Measurements from ENCODE around the gene DCP1B. TPM values are rescaled to one million over a fixed set of nuclear protein-coding genes. Genes with fewer than 3 reads are reported as not detected.

The DCP1B gene
- total RNA-seq, 2 experiments from 2014 or later, result 17.8 to 18.6 TPM

DNA sequence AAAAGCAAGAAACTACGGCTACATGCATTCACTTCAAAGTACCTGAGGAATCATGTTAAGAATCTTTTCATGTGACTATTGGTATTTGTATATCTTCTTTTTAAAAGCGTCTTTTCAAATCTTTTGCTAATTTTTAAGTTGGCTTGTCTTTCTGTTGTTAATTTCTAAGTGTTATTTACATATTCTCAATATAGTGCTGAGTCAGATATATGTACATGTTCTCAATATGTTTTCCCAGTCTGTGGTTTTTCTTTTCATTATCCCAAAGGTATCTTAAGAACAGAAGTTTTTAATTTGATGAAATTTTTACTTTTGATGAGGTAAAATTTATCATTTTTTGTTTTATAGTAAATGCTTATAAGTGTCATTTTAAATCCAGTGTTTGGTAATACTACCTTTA is 24.0 kb downstream of the DCP1B start:
- Mint-ChIP-seq H3K36me3 (ENCODE audit: low read depth) (peaks cover 16% of the 10 kb centered on the region), H3K9me3 (peaks cover 9% of the 10 kb centered on the region), H3K27me3 (no peaks in the 10 kb centered on the region), H3K4me1 (peaks cover 4% of the 10 kb centered on the region), H3K4me3 (no peak overlapping the region), H3K27ac (no peak overlapping the region)
- CTCF ChIA-PET, result no interaction called here
- POLR2A ChIA-PET, result interaction anchor here (0.7 kb wide), 1 partner anchor 185 kb away, joined by 3 read pairs; no protein-coding TSS in a partner anchor
- DNase-seq, result no peak

DNA sequence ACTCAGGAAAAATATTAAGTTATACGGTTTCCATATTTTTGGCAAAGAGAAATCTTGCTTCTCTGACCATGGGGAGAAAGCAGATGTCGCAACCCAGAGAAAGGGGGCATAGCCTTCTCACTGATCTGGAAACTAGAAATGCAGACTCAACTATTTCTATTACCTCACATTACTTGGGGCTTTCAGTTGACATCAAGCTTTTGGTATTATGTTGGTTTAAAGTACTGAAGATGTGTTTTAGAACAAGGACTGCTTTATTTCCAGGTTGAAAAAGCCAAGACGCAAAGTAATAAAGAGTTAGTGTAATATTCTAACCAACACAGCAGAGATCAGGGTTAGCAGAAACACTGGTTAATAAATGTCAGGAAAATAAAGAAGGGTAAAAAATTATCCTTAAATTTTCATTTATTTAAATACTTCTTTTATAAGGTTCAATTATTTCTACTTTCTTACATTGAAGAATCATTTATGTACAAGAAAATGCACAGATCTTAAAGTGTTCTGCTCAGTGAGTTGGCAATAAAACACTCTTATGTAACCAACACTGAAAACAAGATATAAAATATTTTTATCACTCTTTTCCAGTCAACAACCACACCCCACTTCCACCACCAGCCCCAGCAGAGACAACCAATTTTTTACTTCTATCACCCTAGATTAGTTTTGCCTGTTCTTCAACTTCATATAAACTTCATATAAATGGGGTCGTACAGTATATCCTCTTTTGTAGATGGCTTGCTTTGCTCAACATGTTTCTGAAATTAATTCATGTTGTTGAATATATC is 26.0 kb downstream of the DCP1B start:
- DNase-seq, result no peak
- Mint-ChIP-seq H3K36me3 (ENCODE audit: low read depth) (peaks cover 3% of the 10 kb centered on the region), H3K27ac (no peak overlapping the region), H3K27me3 (no peaks in the 10 kb centered on the region), H3K4me1 (peaks cover 4% of the 10 kb centered on the region), H3K4me3 (no peak overlapping the region), H3K9me3 (no peaks in the 10 kb centered on the region)
- ChIA-PET CTCF (no interaction called here), POLR2A (no interaction called here)

DNA sequence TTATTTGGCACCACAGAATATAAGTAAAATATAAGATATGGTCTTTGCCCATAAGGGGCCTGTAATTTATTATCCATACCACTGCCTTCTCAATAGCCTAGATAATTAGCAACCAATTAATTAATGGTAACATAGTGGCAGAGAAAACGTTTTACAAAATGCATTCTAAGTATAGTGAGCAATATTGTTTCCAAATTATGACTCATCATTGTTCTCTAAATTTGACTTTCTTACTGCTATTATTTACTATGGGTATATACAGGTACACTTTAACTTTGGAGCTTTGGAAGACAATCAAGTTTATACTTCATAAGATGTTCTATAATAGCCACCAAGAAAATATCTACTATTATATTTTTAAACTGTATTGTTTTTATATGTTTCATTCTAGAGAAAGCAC is 26.7 kb downstream of the DCP1B start:
- Mint-ChIP-seq H3K4me1 (peaks cover 3% of the 10 kb centered on the region), H3K27ac (no peak overlapping the region), H3K9me3 (no peaks in the 10 kb centered on the region), H3K36me3 (ENCODE audit: low read depth) (no peaks in the 10 kb centered on the region), H3K4me3 (no peak overlapping the region), H3K27me3 (no peaks in the 10 kb centered on the region)
- ChIA-PET POLR2A (no interaction called here), CTCF (no interaction called here)
- no peak for DNase-seq

DNA sequence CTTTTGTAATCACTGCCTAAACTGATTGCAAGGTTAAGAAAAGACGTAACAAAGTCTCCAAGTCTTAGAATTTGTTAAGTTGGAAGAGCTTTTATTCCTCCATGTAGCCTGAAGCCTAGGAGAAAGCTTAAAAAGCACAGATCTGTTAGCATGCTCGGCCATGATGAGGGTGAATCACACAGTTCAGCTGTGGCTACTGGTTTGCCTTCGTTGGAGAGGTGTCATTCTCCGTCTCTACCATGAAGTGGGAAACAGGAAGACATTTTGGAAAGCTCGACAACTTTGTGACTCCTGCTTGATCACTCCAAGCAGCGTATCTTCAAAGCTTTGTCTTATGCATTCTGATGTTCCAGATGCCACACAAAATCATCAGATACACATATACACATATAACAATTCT is 27.1 kb downstream of the DCP1B start:
- Mint-ChIP-seq H3K9me3 (no peaks in the 10 kb centered on the region), H3K27me3 (no peaks in the 10 kb centered on the region), H3K4me1 (peaks cover 3% of the 10 kb centered on the region), H3K4me3 (no peak overlapping the region), H3K27ac (no peak overlapping the region), H3K36me3 (ENCODE audit: low read depth) (no peaks in the 10 kb centered on the region)
- POLR2A ChIA-PET, result no interaction called here
- DNase-seq, result no peak
- CTCF ChIA-PET, result no interaction called here

DNA sequence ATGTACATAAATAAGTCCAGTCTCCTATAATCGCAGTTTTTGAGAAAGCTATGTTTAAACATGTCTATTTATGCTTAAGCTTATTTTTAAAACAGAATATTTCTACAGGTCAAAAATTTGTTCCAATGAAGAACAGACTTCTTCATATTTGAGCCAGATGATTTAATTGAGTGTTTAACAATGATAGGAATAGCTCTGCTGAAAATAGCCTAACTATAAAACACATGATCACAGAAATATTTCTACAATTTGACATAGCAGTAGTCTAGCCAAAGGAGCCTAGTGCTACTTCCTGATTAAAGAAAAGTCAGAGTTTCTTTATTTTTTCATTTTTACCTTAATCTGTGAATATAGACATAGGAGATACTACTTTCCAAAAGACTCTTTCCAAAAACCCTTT is 29.4 kb downstream of the DCP1B start:
- CTCF ChIA-PET, result interaction anchor here (1.5 kb wide), 1 partner anchor 35 kb away, joined by 10 read pairs; no protein-coding TSS in a partner anchor
- Mint-ChIP-seq H3K4me3 (no peak overlapping the region), H3K36me3 (ENCODE audit: low read depth) (no peaks in the 10 kb centered on the region), H3K4me1 (peaks cover 3% of the 10 kb centered on the region), H3K9me3 (no peaks in the 10 kb centered on the region), H3K27ac (no peak overlapping the region), H3K27me3 (no peaks in the 10 kb centered on the region)
- POLR2A ChIA-PET, result interaction anchor here (1.5 kb wide), 1 partner anchor 20 kb away, joined by 3 read pairs; no protein-coding TSS in a partner anchor
- no peak for DNase-seq

DNA sequence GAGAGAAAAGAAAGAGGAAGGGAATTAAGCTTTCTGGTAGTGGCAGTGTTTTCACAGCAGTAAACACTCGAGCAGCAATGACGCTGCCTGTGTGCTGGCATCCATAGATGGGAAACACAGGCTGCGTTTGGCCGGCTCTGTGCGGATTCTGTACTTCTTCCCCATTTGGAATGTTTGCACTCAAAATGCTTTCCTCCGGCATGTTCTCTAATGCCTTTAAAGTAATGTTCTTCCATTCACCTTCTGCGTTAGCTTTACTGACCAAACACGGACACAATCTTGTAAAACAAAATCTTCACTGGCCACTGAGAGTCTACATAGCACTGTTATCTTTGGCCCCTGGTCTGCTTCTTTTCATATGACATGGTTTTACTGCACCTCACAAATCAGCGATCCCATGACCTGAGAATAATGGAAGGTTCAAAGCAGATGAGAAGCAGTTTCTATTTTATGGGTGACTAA is 31.4 kb downstream of the DCP1B start:
- H3K9me3 Mint-ChIP-seq, result no peaks in the 10 kb centered on the region
- no peaks in the 10 kb centered on the region for H3K36me3 Mint-ChIP-seq (ENCODE audit: low read depth)
- H3K27ac Mint-ChIP-seq, result no peak overlapping the region
- POLR2A ChIA-PET, result no interaction called here
- CTCF ChIA-PET, result no interaction called here
- H3K27me3 Mint-ChIP-seq, result no peaks in the 10 kb centered on the region
- no peak for DNase-seq
- H3K4me1 Mint-ChIP-seq, result no peaks in the 10 kb centered on the region
- no peak overlapping the region for H3K4me3 Mint-ChIP-seq

DNA sequence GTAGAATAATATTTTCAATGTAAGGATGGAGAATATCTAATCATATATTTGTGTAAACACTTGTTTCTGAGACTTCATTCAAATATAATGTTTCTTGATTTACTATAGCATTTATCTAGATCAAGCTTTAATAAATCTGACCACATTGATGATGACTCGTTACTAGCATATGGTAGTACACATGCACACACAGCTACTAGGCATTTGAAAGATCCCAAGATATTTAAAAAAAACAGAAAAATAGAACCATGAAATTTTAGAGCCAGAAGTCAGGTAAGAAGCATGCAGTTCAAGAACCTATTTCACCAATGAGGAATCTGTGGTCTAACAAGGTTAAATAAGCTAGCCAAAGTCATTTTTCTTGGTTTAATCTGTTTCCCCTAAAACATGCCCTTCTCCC is 32.0 kb downstream of the DCP1B start:
- H3K4me3 Mint-ChIP-seq, result no peak overlapping the region
- no peaks in the 10 kb centered on the region for H3K27me3 Mint-ChIP-seq
- CTCF ChIA-PET, result interaction anchor here (1.7 kb wide), 1 partner anchor 32 kb away, joined by 5 read pairs; no protein-coding TSS in a partner anchor
- H3K36me3 Mint-ChIP-seq (ENCODE audit: low read depth), result no peaks in the 10 kb centered on the region
- H3K9me3 Mint-ChIP-seq, result no peaks in the 10 kb centered on the region
- H3K4me1 Mint-ChIP-seq, result no peaks in the 10 kb centered on the region
- POLR2A ChIA-PET, result no interaction called here
- no peak overlapping the region for H3K27ac Mint-ChIP-seq
- no peak for DNase-seq

DNA sequence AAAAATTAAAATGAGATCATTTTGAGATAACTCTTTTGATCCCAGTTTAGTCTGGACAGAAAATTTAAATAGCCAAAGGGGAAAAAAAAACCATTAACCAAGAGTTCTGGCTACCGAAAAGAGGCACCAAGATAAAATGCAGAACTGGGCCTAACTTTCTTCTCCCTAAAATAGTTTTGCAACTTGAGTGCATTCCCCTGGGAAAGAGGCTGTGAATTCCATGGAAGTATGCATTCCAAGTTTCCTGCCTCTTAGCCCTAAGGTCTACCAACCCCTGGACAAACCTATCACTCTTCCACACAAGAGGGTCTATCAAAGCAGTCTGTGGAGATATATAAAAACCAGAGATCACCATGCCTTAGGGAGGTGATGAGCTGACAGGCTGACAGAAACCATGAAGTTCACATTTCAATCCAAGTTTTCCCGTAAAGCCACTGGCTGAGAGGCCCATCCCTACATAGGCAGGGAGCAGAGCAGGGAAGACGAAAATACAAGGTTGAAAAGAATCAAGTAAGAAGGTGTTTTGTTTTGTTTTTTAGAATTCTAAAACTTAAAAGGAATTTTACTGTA is 33.8 kb downstream of the DCP1B start:
- H3K4me3 Mint-ChIP-seq, result no peak overlapping the region
- ChIA-PET CTCF (no interaction called here), POLR2A (no interaction called here)
- H3K9me3 Mint-ChIP-seq, result no peaks in the 10 kb centered on the region
- no peak for DNase-seq
- H3K36me3 Mint-ChIP-seq (ENCODE audit: low read depth), result peaks cover 15% of the 10 kb centered on the region
- H3K4me1 Mint-ChIP-seq, result no peaks in the 10 kb centered on the region
- no peak overlapping the region for H3K27ac Mint-ChIP-seq
- no peaks in the 10 kb centered on the region for H3K27me3 Mint-ChIP-seq

DNA sequence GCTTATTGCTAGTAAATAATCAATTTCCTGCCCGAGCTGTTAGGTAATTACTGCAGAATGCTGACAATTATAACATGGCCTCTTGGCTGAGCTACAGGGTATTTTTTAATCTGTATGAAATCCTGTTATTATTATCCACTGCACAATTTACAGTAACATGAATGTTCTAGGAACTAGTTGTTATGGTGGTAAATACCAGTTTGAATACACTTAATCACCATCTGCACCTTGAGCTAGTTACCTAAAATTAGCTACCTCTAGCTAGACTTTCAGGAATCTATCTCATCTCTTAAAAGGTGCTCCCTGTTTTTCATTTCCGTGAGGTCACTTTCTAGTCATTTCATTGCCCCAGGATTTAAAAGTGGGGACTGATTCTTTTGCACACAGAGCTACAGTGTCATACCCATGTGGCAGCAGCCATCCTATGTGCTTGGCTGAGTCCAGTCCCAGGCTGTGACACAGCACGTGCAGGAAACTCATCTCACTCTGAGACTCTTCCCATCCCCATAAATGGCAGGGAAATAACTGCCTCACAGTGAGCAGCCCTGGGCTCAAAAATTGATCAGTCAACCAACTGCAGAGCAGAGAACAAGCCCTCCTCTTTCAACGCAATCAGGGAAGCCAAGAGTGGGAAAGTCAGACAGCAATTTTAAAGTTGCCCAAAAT is 37.6 kb downstream of the DCP1B start:
- DNase-seq, result no peak
- Mint-ChIP-seq H3K27me3 (no peaks in the 10 kb centered on the region), H3K36me3 (ENCODE audit: low read depth) (peaks cover 28% of the 10 kb centered on the region), H3K27ac (no peak overlapping the region), H3K9me3 (no peaks in the 10 kb centered on the region), H3K4me1 (no peaks in the 10 kb centered on the region), H3K4me3 (no peak overlapping the region)
- POLR2A ChIA-PET, result no interaction called here
- CTCF ChIA-PET, result interaction anchor here (1.0 to 1.3 kb wide), 2 partner anchors 27 to 171 kb away, joined by 3 to 4 read pairs; no protein-coding TSS in a partner anchor

DNA sequence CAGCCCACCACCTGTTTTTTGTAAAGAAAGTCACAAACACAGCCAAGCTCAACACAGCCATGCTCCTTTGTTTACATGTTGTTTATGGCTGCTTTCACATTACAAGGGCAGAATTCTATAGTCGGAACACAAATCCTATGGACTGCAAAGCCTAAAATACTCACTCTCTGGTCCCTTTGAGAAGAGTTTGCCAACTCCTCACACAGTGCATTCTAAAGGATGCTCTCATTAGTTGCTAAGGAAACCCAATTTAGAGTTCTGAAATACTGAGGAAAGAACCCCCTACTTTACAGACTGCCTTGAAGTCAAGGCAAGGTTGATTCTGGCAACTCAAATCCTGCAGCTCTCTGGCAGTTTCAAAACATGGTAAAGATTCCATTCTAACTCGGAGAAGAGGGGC is 38.3 kb downstream of the DCP1B start:
- POLR2A ChIA-PET, result no interaction called here
- no peak for DNase-seq
- Mint-ChIP-seq H3K4me3 (no peak overlapping the region), H3K27me3 (no peaks in the 10 kb centered on the region), H3K9me3 (no peaks in the 10 kb centered on the region), H3K36me3 (ENCODE audit: low read depth) (peaks cover 35% of the 10 kb centered on the region), H3K27ac (no peak overlapping the region), H3K4me1 (no peaks in the 10 kb centered on the region)
- CTCF ChIA-PET, result interaction anchor here (1.3 to 1.4 kb wide), 2 partner anchors 26 to 170 kb away, joined by 3 to 7 read pairs; no protein-coding TSS in a partner anchor

DNA sequence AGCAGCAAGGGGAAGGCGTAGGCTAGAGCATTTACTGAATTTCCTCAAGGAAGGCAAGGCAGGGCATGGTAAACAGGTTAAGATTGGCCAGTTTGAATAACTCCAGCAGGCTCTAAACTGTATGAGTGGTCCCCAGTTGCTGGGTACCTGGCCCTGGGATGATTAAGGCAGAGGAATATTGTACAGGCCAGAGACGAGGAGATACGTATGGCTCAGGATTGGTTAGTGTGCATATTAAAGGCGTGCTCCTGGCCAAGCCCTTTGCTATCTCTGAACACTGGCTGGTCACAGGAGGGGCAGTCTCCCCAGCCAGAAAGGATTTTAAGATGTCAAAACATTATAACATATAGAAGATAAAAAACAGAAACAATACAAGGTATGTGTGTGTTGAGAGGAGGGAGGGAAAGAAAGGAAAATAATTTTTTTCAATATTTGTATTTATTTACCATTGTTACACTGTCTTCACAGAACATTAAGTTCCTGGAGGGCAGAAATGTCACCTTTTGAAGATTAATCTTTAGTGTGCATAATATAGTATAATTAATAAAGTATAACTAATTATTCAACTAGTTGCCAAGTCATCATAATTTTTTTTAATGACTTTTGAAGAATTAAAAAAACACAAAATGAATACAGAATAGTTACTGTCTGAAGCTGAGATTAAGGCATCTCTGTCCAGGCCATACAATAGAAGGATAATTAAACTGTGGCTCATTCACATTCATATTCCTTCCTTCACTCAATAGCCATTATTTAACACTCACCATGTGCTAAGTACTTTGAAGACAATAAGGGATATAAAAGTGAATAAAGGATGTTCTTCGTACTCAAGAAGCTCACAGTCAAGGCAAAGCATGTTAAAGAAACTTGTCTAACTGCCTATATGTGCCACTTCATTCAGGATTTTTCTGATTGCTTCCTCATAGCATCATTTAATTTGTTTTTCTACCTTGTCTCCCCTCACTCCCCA is 41.9 kb downstream of the DCP1B start:
- POLR2A ChIA-PET, result no interaction called here
- Mint-ChIP-seq H3K4me1 (no peaks in the 10 kb centered on the region), H3K9me3 (no peaks in the 10 kb centered on the region), H3K27ac (no peak overlapping the region), H3K36me3 (ENCODE audit: low read depth) (peaks cover 41% of the 10 kb centered on the region), H3K4me3 (no peak overlapping the region), H3K27me3 (no peaks in the 10 kb centered on the region)
- CTCF ChIA-PET, result interaction anchor here (1.0 kb wide), 1 partner anchor 22 kb away, joined by 3 read pairs; no protein-coding TSS in a partner anchor
- DNase-seq, result no peak

DNA sequence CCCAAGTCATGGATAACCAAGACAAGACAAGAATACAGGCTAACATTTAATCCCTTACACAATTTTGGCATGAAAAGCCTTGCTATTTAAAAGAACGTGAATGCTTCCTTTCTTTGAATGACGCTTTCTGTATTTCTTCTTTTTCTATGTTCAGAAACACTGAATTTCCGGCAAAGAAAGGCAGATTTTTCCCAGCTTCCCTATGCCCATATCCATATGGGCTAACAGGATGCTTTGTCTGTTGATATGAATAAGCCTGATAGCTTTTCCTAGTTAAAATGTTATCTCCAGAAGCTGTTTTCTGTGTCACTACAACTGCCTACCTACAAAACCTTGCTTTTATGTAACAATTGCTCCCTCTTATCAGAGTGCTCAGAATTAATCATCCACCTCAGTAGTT is 47.5 kb downstream of the DCP1B start:
- H3K4me3 Mint-ChIP-seq, result no peak overlapping the region
- no peak for DNase-seq
- H3K27me3 Mint-ChIP-seq, result no peaks in the 10 kb centered on the region
- no peak overlapping the region for H3K27ac Mint-ChIP-seq
- no peaks in the 10 kb centered on the region for H3K4me1 Mint-ChIP-seq
- ChIA-PET CTCF (interaction anchor here (1.9 kb wide), 1 partner anchor 17 kb away, joined by 6 read pairs; no protein-coding TSS in a partner anchor), POLR2A (no interaction called here)
- no peaks in the 10 kb centered on the region for H3K9me3 Mint-ChIP-seq
- peaks cover 22% of the 10 kb centered on the region for H3K36me3 Mint-ChIP-seq (ENCODE audit: low read depth)
